SK-N-SH treated with all-trans-retinoic acid at 6 μM for 48 hours (cell line): Measurements from ENCODE around the gene BLNK.

Source experiments
- ATAC-seq: fragments of 200-7000 bp; cut with Tn5 transposase; 3 replicates; pipeline ENCODE4 v1.9.1; 2020; ENCODE audit warnings: mild to moderate bottlenecking, moderate library complexity
- ARNTL ChIP-seq: fragments of 450-650 bp; formaldehyde crosslinking; IDR thresholded peaks from 2 replicates; pipeline ENCODE4 v1.5.0; 2020; ENCODE audit warnings: low read depth, mild to moderate bottlenecking, moderate library complexity, borderline replicate concordance
- BACH2 ChIP-seq: fragments of 250-450 bp; sonication (Bioruptor Pico); IDR thresholded peaks from 2 replicates; pipeline ENCODE4 v1.9.0; 2021; ENCODE audit warnings: mild to moderate bottlenecking, borderline replicate concordance
- CREB5 ChIP-seq: fragments of 250-450 bp; sonication (Bioruptor Pico); IDR thresholded peaks from 2 replicates; pipeline ENCODE4 v1.5.1; 2020; ENCODE audit warnings: low read depth, mild to moderate bottlenecking, moderate library complexity
- CSDC2 ChIP-seq: fragments of 250-450 bp; sonication (Bioruptor Pico); IDR thresholded peaks from 2 replicates; pipeline ENCODE4 v1.5.0; 2020; ENCODE audit warnings: mild to moderate bottlenecking, moderate library complexity
- ESRRG ChIP-seq: fragments of 250-450 bp; sonication (Bioruptor Pico); IDR thresholded peaks from 2 replicates; pipeline ENCODE4 v1.6.1; 2021; ENCODE audit warnings: mild to moderate bottlenecking
- GLIS3 ChIP-seq: fragments of 250-450 bp; sonication (Bioruptor Pico); IDR thresholded peaks from 2 replicates; pipeline ENCODE4 v1.5.0; 2020; ENCODE audit warnings: mild to moderate bottlenecking, moderate library complexity
- OSR1 ChIP-seq: fragments of 250-450 bp; sonication (Bioruptor Pico); IDR thresholded peaks from 2 replicates; pipeline ENCODE4 v1.8.0; 2022; ENCODE audit warnings: moderate library complexity, mild to moderate bottlenecking, inconsistent platforms
- POU6F1 ChIP-seq: fragments of 250-450 bp; sonication (Bioruptor Pico); IDR thresholded peaks from 2 replicates; pipeline ENCODE4 v1.8.0; 2021; ENCODE audit warnings: low read depth, mild to moderate bottlenecking, moderate library complexity, borderline replicate concordance
- PPARA ChIP-seq: fragments of 250-450 bp; sonication (Bioruptor Pico); IDR thresholded peaks from 2 replicates; pipeline ENCODE4 v1.5.0; 2020; ENCODE audit warnings: mild to moderate bottlenecking, borderline replicate concordance
- RARB ChIP-seq: fragments of 250-450 bp; sonication (Bioruptor Pico); IDR thresholded peaks from 2 replicates; pipeline ENCODE4 v1.8.0; 2021; ENCODE audit warnings: mild to moderate bottlenecking, moderate library complexity
- SNAI2 ChIP-seq: fragments of 250-450 bp; sonication (Bioruptor Pico); IDR thresholded peaks from 2 replicates; pipeline ENCODE4 v1.5.0; 2020; ENCODE audit warnings: mild to moderate bottlenecking, moderate library complexity
- TCF4 ChIP-seq: fragments of 250-450 bp; sonication (Bioruptor Pico); IDR thresholded peaks from 2 replicates; pipeline ENCODE4 v1.8.0; 2021; ENCODE audit warnings: mild to moderate bottlenecking, moderate library complexity, borderline replicate concordance
- TOX ChIP-seq: fragments of 250-450 bp; sonication (Bioruptor Pico); IDR thresholded peaks from 2 replicates; pipeline ENCODE4 v1.8.0; 2021; ENCODE audit warnings: mild to moderate bottlenecking, moderate library complexity, borderline replicate concordance
- ZFP30 ChIP-seq: fragments of 450-650 bp; formaldehyde crosslinking; IDR thresholded peaks from 2 replicates; pipeline ENCODE4 v1.5.0; 2022; ENCODE audit warnings: mild to moderate bottlenecking, moderate library complexity
- ZNF565 ChIP-seq: fragments of 450-650 bp; formaldehyde crosslinking; conservative IDR thresholded peaks from 2 replicates; pipeline ENCODE4 v1.5.0; 2020; ENCODE audit warnings: low read depth, mild to moderate bottlenecking, moderate library complexity
- ZNF70 ChIP-seq: fragments of 450-650 bp; formaldehyde crosslinking; IDR thresholded peaks from 2 replicates; pipeline ENCODE4 v1.5.0; 2020; ENCODE audit warnings: mild to moderate bottlenecking, moderate library complexity
- TF ChIP-seq, protein P1 (sequence below): fragments of 250-450 bp; sonication (Bioruptor Pico); IDR thresholded peaks from 2 replicates; pipeline ENCODE4 v1.5.0; 2020; ENCODE audit warnings: mild to moderate bottlenecking, moderate library complexity
- TF ChIP-seq, protein P2 (sequence below): fragments of 250-450 bp; sonication (Bioruptor Pico); IDR thresholded peaks from 2 replicates; pipeline ENCODE4 v1.5.1; 2021; ENCODE audit warnings: mild to moderate bottlenecking, moderate library complexity
- TF ChIP-seq, protein P3 (sequence below): fragments of 250-450 bp; sonication (Bioruptor Pico); IDR thresholded peaks from 2 replicates; pipeline ENCODE4 v1.8.0; 2020; ENCODE audit warnings: mild to moderate bottlenecking, moderate library complexity, borderline replicate concordance

The BLNK gene

DNA sequence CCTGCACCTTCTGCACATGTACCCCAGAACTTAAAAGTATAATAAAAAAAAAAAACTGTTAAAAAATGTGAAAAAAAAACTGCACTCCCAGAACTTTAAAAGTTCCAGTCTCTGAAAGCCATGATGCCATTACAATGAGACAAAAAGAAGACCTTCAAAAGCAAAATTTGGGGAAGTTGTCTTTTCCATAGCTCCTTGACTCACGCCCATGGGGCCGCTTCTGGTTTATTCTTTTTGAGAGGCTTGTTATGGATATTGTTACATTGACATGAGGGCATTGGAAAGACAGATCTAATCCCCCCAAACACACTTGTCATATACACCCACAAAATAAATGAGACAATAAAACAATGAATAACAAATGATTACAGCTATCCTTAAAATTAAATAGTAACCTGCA is 798 bp downstream of the BLNK start:
- ATAC-seq, result no peak
- TF ChIP-seq ZNF70 (CRISPR knock-in tag), result no peak
- TF ChIP-seq PPARA (CRISPR knock-in tag), result no peak
- TF ChIP-seq, protein P1, sequence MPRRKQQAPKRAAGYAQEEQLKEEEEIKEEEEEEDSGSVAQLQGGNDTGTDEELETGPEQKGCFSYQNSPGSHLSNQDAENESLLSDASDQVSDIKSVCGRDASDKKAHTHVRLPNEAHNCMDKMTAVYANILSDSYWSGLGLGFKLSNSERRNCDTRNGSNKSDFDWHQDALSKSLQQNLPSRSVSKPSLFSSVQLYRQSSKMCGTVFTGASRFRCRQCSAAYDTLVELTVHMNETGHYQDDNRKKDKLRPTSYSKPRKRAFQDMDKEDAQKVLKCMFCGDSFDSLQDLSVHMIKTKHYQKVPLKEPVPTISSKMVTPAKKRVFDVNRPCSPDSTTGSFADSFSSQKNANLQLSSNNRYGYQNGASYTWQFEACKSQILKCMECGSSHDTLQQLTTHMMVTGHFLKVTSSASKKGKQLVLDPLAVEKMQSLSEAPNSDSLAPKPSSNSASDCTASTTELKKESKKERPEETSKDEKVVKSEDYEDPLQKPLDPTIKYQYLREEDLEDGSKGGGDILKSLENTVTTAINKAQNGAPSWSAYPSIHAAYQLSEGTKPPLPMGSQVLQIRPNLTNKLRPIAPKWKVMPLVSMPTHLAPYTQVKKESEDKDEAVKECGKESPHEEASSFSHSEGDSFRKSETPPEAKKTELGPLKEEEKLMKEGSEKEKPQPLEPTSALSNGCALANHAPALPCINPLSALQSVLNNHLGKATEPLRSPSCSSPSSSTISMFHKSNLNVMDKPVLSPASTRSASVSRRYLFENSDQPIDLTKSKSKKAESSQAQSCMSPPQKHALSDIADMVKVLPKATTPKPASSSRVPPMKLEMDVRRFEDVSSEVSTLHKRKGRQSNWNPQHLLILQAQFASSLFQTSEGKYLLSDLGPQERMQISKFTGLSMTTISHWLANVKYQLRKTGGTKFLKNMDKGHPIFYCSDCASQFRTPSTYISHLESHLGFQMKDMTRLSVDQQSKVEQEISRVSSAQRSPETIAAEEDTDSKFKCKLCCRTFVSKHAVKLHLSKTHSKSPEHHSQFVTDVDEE, result no peak

GRCh38 chr10:96269438-96270300 is 1.7 kb downstream of the BLNK start:
- TF ChIP-seq SNAI2 (CRISPR knock-in tag), result no peak
- no peak for TF ChIP-seq RARB (CRISPR knock-in tag)
- no peak for TF ChIP-seq CSDC2 (CRISPR knock-in tag)
- no peak for TF ChIP-seq ZNF565 (CRISPR knock-in tag)
- TF ChIP-seq, protein P1, result no peak
- no peak for TF ChIP-seq TOX (CRISPR knock-in tag)
- TF ChIP-seq ZNF70 (CRISPR knock-in tag), result no peak
- TF ChIP-seq POU6F1 (CRISPR knock-in tag), result no peak
- TF ChIP-seq ZFP30 (CRISPR knock-in tag), result no peak
- TF ChIP-seq, all 23 proteins: peak for 0
- no peak for ATAC-seq

DNA sequence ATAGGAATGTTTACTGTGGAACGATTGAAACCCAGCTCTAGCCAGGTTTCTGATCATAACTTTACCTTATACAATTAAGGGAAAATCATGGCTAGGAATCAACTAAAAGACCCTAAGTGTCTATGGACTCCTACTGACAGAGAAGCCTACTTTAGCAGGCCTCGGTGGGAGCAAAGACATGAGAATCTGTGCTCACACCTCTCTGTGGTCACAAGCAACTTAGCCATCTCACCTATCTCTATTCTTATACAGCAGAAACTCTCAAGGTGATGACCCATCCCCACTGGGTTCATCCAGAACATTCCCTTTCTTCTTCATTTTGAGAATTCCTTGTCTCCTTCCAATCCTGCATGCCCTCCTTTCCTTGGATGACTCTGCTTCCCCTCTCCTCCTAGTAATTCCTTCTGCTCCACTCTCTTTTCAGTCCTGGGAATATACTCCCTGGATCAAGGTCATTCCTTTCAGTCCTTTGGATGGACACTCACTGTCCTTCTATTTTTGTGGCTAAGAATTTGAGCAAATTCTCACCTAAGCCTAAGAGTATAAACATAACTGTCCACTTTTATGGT is 2.9 kb downstream of the BLNK start:
- no peak for ATAC-seq
- TF ChIP-seq BACH2, result no peak
- TF ChIP-seq SNAI2 (CRISPR knock-in tag), result no peak
- TF ChIP-seq ESRRG (CRISPR knock-in tag), result no peak
- no peak for TF ChIP-seq CREB5
- TF ChIP-seq, protein P2, sequence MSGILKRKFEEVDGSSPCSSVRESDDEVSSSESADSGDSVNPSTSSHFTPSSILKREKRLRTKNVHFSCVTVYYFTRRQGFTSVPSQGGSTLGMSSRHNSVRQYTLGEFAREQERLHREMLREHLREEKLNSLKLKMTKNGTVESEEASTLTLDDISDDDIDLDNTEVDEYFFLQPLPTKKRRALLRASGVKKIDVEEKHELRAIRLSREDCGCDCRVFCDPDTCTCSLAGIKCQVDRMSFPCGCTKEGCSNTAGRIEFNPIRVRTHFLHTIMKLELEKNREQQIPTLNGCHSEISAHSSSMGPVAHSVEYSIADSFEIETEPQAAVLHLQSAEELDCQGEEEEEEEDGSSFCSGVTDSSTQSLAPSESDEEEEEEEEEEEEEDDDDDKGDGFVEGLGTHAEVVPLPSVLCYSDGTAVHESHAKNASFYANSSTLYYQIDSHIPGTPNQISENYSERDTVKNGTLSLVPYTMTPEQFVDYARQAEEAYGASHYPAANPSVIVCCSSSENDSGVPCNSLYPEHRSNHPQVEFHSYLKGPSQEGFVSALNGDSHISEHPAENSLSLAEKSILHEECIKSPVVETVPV (CRISPR knock-in tag), result no peak
- TF ChIP-seq OSR1 (CRISPR knock-in tag), result no peak
- TF ChIP-seq ARNTL (CRISPR knock-in tag), result no peak
- no peak for TF ChIP-seq ZNF70 (CRISPR knock-in tag)
- TF ChIP-seq RARB (CRISPR knock-in tag), result no peak
- no peak for TF ChIP-seq GLIS3
- TF ChIP-seq CSDC2 (CRISPR knock-in tag), result no peak
- no peak for TF ChIP-seq TOX (CRISPR knock-in tag)
- TF ChIP-seq, protein P3, sequence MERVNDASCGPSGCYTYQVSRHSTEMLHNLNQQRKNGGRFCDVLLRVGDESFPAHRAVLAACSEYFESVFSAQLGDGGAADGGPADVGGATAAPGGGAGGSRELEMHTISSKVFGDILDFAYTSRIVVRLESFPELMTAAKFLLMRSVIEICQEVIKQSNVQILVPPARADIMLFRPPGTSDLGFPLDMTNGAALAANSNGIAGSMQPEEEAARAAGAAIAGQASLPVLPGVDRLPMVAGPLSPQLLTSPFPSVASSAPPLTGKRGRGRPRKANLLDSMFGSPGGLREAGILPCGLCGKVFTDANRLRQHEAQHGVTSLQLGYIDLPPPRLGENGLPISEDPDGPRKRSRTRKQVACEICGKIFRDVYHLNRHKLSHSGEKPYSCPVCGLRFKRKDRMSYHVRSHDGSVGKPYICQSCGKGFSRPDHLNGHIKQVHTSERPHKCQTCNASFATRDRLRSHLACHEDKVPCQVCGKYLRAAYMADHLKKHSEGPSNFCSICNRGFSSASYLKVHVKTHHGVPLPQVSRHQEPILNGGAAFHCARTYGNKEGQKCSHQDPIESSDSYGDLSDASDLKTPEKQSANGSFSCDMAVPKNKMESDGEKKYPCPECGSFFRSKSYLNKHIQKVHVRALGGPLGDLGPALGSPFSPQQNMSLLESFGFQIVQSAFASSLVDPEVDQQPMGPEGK, result no peak
- TF ChIP-seq PPARA (CRISPR knock-in tag), result no peak
- no peak for TF ChIP-seq TCF4 (CRISPR knock-in tag)
